GM18526 (cell line): ENCODE results near the gene C16orf87.

Experiments used
- POLR2A ChIP-seq: IDR thresholded peaks from 3 replicates; pipeline ENCODE4 v1.6.1; 2011; ENCODE audit not compliant: insufficient read length; ENCODE audit errors: extremely low read depth

The C16orf87 gene

GRCh38 chr16:46848768-46849764, 18.1 kb upstream of the C16orf87 start:
- no peak for TF ChIP-seq POLR2A

- TF ChIP-seq POLR2A = no peak
Measured at GRCh38 chr16:46845952-46846351, 15.0 kb upstream of the C16orf87 start.

- no peak for TF ChIP-seq POLR2A
Measured at GRCh38 chr16:46844771-46845170, 13.8 kb upstream of the C16orf87 start.

GRCh38 chr16:46843898-46844642, 13.1 kb upstream of the C16orf87 start:
- no peak for TF ChIP-seq POLR2A

- TF ChIP-seq POLR2A = no peak
Measured at GRCh38 chr16:46842192-46842895, 11.4 kb upstream of the C16orf87 start.

- TF ChIP-seq POLR2A = no peak
Measured at GRCh38 chr16:46839986-46840443, 9.0 kb upstream of the C16orf87 start.

GRCh38 chr16:46836534-46837530, 5.9 kb upstream of the C16orf87 start:
- TF ChIP-seq POLR2A = no peak

GRCh38 chr16:46833460-46833800, 2.5 kb upstream of the C16orf87 start:
- no peak for TF ChIP-seq POLR2A

GRCh38 chr16:46832757-46833459, 1.9 kb upstream of the C16orf87 start:
- TF ChIP-seq POLR2A = no peak

GRCh38 chr16:46830417-46830901, 521 bp downstream of the C16orf87 start:
- no peak for TF ChIP-seq POLR2A

- no peak for TF ChIP-seq POLR2A
Measured at GRCh38 chr16:46828943-46829342, 2.0 kb downstream of the C16orf87 start.

- no peak for TF ChIP-seq POLR2A
Measured at GRCh38 chr16:46828292-46828691, 2.7 kb downstream of the C16orf87 start.

- no peak for TF ChIP-seq POLR2A
Measured at GRCh38 chr16:46826631-46827030, 4.3 kb downstream of the C16orf87 start.

GRCh38 chr16:46822270-46822669, 8.7 kb downstream of the C16orf87 start:
- no peak for TF ChIP-seq POLR2A

- no peak for TF ChIP-seq POLR2A
Measured at GRCh38 chr16:46817961-46818360, 13.0 kb downstream of the C16orf87 start.
